ENCODE data around the gene KRT33A.
A peak's percentile ranks its signal among the peaks of the same experiment; 100 is the strongest.

KRT33A gene

GRCh38 chr17:41331606-41332005 lies 19.0 kb downstream of the KRT33A start:
- Histone ChIP-seq H2AFZ (ENCODE audit: insufficient read depth, low read length, poor library complexity) (no peak overlapping the region), H2AK5ac (ENCODE audit: low read length) (no peak overlapping the region), H3K79me2 (ENCODE audit: control insufficient read depth, insufficient read depth, low read length, poor library complexity) (no peaks in the 10 kb centered on the region), H2BK120ac (ENCODE audit: insufficient read depth, low read length, poor library complexity) (no peak overlapping the region), H3K4me1 (ENCODE audit: control insufficient read depth in 1 of 2, insufficient read depth in 2 of 2, low read length in 2 of 2) (no peaks in the 10 kb centered on the region), H3K4ac (ENCODE audit: low read depth, low read length) (no peak overlapping the region), H3K9ac (ENCODE audit: low read length) (no peak overlapping the region), H3K9me3 (ENCODE audit: insufficient read depth, low read depth, low read length) (no peaks in the 10 kb centered on the region), H4K12ac (ENCODE audit: low read depth, low read length) (no peak overlapping the region), H3K4me2 (ENCODE audit: low read length) (no peak overlapping the region), H3K27me3 (ENCODE audit: insufficient read depth, low read length) (no peaks in the 10 kb centered on the region), H2BK12ac (ENCODE audit: low read length) (no peak overlapping the region), H3K18ac (ENCODE audit: low read length) (no peak overlapping the region), H4K91ac (ENCODE audit: low read depth, low read length) (no peak overlapping the region), H4K8ac (ENCODE audit: low read depth, low read length) (no peak overlapping the region), H3K4me3 (ENCODE audit: low read depth, low read length) (no peak overlapping the region), H3K36me3 (ENCODE audit: control insufficient read depth in 1 of 2, insufficient read depth in 2 of 2, low read length in 2 of 2) (no peaks in the 10 kb centered on the region), H3K27ac (ENCODE audit: low read depth, low read length) (no peak overlapping the region), H3K14ac (ENCODE audit: low read length) (no peak overlapping the region), H2BK5ac (ENCODE audit: low read depth, low read length, poor library complexity) (no peak overlapping the region), H3K23ac (ENCODE audit: low read length) (no peak overlapping the region), H3K79me1 (ENCODE audit: low read length) (no peaks in the 10 kb centered on the region)
- no CpG with 5 or more reads among the region's 7 CpGs for WGBS (ENCODE audit: extremely low coverage, insufficient coverage, insufficient read length)
- DNase-seq, result no peak

GRCh38 chr17:41329279-41329948 lies 21.2 kb downstream of the KRT33A start:
- H3K9ac ChIP-seq (ENCODE audit: low read length), result no peak overlapping the region
- H3K79me2 ChIP-seq (ENCODE audit: control insufficient read depth, insufficient read depth, low read length, poor library complexity), result no peaks in the 10 kb centered on the region
- H3K18ac ChIP-seq (ENCODE audit: low read length), result no peak overlapping the region
- H3K27me3 ChIP-seq (ENCODE audit: insufficient read depth, low read length), result no peaks in the 10 kb centered on the region
- no peak overlapping the region for H3K27ac ChIP-seq (ENCODE audit: low read depth, low read length)
- no peaks in the 10 kb centered on the region for H3K4me1 ChIP-seq (ENCODE audit: control insufficient read depth in 1 of 2, insufficient read depth in 2 of 2, low read length in 2 of 2)
- no peak overlapping the region for H3K4ac ChIP-seq (ENCODE audit: low read depth, low read length)
- H4K8ac ChIP-seq (ENCODE audit: low read depth, low read length), result no peak overlapping the region
- no peak overlapping the region for H3K14ac ChIP-seq (ENCODE audit: low read length)
- no peak overlapping the region for H3K23ac ChIP-seq (ENCODE audit: low read length)
- H2AFZ ChIP-seq (ENCODE audit: insufficient read depth, low read length, poor library complexity), result no peak overlapping the region
- no peak overlapping the region for H2BK5ac ChIP-seq (ENCODE audit: low read depth, low read length, poor library complexity)
- H2AK5ac ChIP-seq (ENCODE audit: low read length), result no peak overlapping the region
- H3K4me2 ChIP-seq (ENCODE audit: low read length), result no peak overlapping the region
- H4K12ac ChIP-seq (ENCODE audit: low read depth, low read length), result no peak overlapping the region
- peak; percentile 35 to 64 for DNase-seq
- no CpG with 5 or more reads among the region's 13 CpGs for WGBS (ENCODE audit: extremely low coverage, insufficient coverage, insufficient read length)
- H2BK120ac ChIP-seq (ENCODE audit: insufficient read depth, low read length, poor library complexity), result no peak overlapping the region
- H3K9me3 ChIP-seq (ENCODE audit: insufficient read depth, low read depth, low read length), result no peaks in the 10 kb centered on the region
- H2BK12ac ChIP-seq (ENCODE audit: low read length), result no peak overlapping the region
- no peaks in the 10 kb centered on the region for H3K79me1 ChIP-seq (ENCODE audit: low read length)
- H3K4me3 ChIP-seq (ENCODE audit: low read depth, low read length), result no peak overlapping the region
- no peak overlapping the region for H4K91ac ChIP-seq (ENCODE audit: low read depth, low read length)
- H3K36me3 ChIP-seq (ENCODE audit: control insufficient read depth in 1 of 2, insufficient read depth in 2 of 2, low read length in 2 of 2), result no peaks in the 10 kb centered on the region

- Histone ChIP-seq H3K4me3 (ENCODE audit: low read depth, low read length) (no peak overlapping the region), H4K12ac (ENCODE audit: low read depth, low read length) (no peak overlapping the region), H2AFZ (ENCODE audit: insufficient read depth, low read length, poor library complexity) (no peak overlapping the region), H3K18ac (ENCODE audit: low read length) (no peak overlapping the region), H3K9ac (ENCODE audit: low read length) (no peak overlapping the region), H4K8ac (ENCODE audit: low read depth, low read length) (no peak overlapping the region), H2BK5ac (ENCODE audit: low read depth, low read length, poor library complexity) (no peak overlapping the region), H3K36me3 (ENCODE audit: control insufficient read depth in 1 of 2, insufficient read depth in 2 of 2, low read length in 2 of 2) (no peaks in the 10 kb centered on the region), H3K14ac (ENCODE audit: low read length) (no peak overlapping the region), H3K79me2 (ENCODE audit: control insufficient read depth, insufficient read depth, low read length, poor library complexity) (no peaks in the 10 kb centered on the region), H4K91ac (ENCODE audit: low read depth, low read length) (no peak overlapping the region), H3K9me3 (ENCODE audit: insufficient read depth, low read depth, low read length) (no peaks in the 10 kb centered on the region), H3K4me1 (ENCODE audit: control insufficient read depth in 1 of 2, insufficient read depth in 2 of 2, low read length in 2 of 2) (peaks cover 1 to 3% of the 10 kb centered on the region in 2 experiments), H3K27me3 (ENCODE audit: insufficient read depth, low read length) (no peaks in the 10 kb centered on the region), H2AK5ac (ENCODE audit: low read length) (no peak overlapping the region), H3K4ac (ENCODE audit: low read depth, low read length) (no peak overlapping the region), H2BK120ac (ENCODE audit: insufficient read depth, low read length, poor library complexity) (no peak overlapping the region), H3K4me2 (ENCODE audit: low read length) (no peak overlapping the region), H2BK12ac (ENCODE audit: low read length) (no peak overlapping the region), H3K27ac (ENCODE audit: low read depth, low read length) (no peak overlapping the region), H3K23ac (ENCODE audit: low read length) (no peak overlapping the region), H3K79me1 (ENCODE audit: low read length) (peaks cover under 1% of the 10 kb centered on the region)
- no CpG with 5 or more reads among the region's 7 CpGs for WGBS (ENCODE audit: extremely low coverage, insufficient coverage, insufficient read length)
- DNase-seq, result no peak
Observed at GRCh38 chr17:41328207-41328606, 22.4 kb downstream of the KRT33A start.

GRCh38 chr17:41327411-41328120 lies 23.1 kb downstream of the KRT33A start:
- Histone ChIP-seq H3K23ac (ENCODE audit: low read length) (no peak overlapping the region), H3K18ac (ENCODE audit: low read length) (no peak overlapping the region), H3K4me1 (ENCODE audit: control insufficient read depth in 1 of 2, insufficient read depth in 2 of 2, low read length in 2 of 2) (peaks cover 6 to 7% of the 10 kb centered on the region in 2 experiments), H2BK5ac (ENCODE audit: low read depth, low read length, poor library complexity) (no peak overlapping the region), H2BK12ac (ENCODE audit: low read length) (no peak overlapping the region), H2AK5ac (ENCODE audit: low read length) (no peak overlapping the region), H2BK120ac (ENCODE audit: insufficient read depth, low read length, poor library complexity) (no peak overlapping the region), H3K27ac (ENCODE audit: low read depth, low read length) (no peak overlapping the region), H3K36me3 (ENCODE audit: control insufficient read depth in 1 of 2, insufficient read depth in 2 of 2, low read length in 2 of 2) (no peaks in the 10 kb centered on the region), H4K8ac (ENCODE audit: low read depth, low read length) (no peak overlapping the region), H3K4ac (ENCODE audit: low read depth, low read length) (no peak overlapping the region), H3K4me3 (ENCODE audit: low read depth, low read length) (no peak overlapping the region), H3K9me3 (ENCODE audit: insufficient read depth, low read depth, low read length) (no peaks in the 10 kb centered on the region), H3K27me3 (ENCODE audit: insufficient read depth, low read length) (no peaks in the 10 kb centered on the region), H3K79me1 (ENCODE audit: low read length) (peaks cover 2% of the 10 kb centered on the region), H3K79me2 (ENCODE audit: control insufficient read depth, insufficient read depth, low read length, poor library complexity) (no peaks in the 10 kb centered on the region), H4K12ac (ENCODE audit: low read depth, low read length) (no peak overlapping the region), H3K4me2 (ENCODE audit: low read length) (no peak overlapping the region), H4K91ac (ENCODE audit: low read depth, low read length) (no peak overlapping the region), H3K14ac (ENCODE audit: low read length) (no peak overlapping the region), H3K9ac (ENCODE audit: low read length) (no peak overlapping the region), H2AFZ (ENCODE audit: insufficient read depth, low read length, poor library complexity) (no peak overlapping the region)
- no CpG with 5 or more reads among the region's 8 CpGs for WGBS (ENCODE audit: extremely low coverage, insufficient coverage, insufficient read length)
- no peak for DNase-seq
